HepG2 (cell line): ENCODE measurements around the gene HAGH. TPM values are rescaled to one million over a fixed set of nuclear protein-coding genes. Genes with fewer than 3 reads are reported as not detected.
A peak's percentile ranks its signal among the peaks of the same experiment; 100 is the strongest.

Source experiments
- ATF4 ChIP-seq, 2 experiments: fragments of 450-650 bp in 1 of 2; sonication (generic) in 1 of 2; formaldehyde crosslinking; IDR thresholded peaks; 2 replicates each; pipeline versions ENCODE4 v1.5.0 to v1.8.0; 2020 to 2022; ENCODE audit warnings: mild to moderate bottlenecking in 1 of 2, missing genetic modification reagents in 1 of 2
- ATF6 ChIP-seq: sonication (generic); formaldehyde crosslinking; conservative IDR thresholded peaks from 2 replicates; pipeline ENCODE4 v1.4.0; 2020; ENCODE audit warnings: missing genetic modification reagents
- BRCA1 ChIP-seq: sonication (generic); formaldehyde crosslinking; IDR thresholded peaks from 2 replicates; pipeline ENCODE4 v1.4.0; 2020; ENCODE audit warnings: missing genetic modification reagents
- KAT2B ChIP-seq: fragments of 150-350 bp; IDR thresholded peaks from 2 replicates; pipeline ENCODE4 v1.6.1; 2014; ENCODE audit warnings: low read depth, low read length, borderline replicate concordance
- KLF9 ChIP-seq: IDR thresholded peaks from 2 replicates; pipeline ENCODE4 v1.6.1; 2016; ENCODE audit warnings: low read depth
- MATR3 ChIP-seq: sonication (generic); formaldehyde crosslinking; IDR thresholded peaks from 2 replicates; pipeline ENCODE4 v1.4.0; 2020; ENCODE audit warnings: missing genetic modification reagents
- PRMT3 ChIP-seq: sonication (generic); formaldehyde crosslinking; IDR thresholded peaks from 2 replicates; pipeline ENCODE4 v1.8.1; 2022; ENCODE audit warnings: low read depth, mild to moderate bottlenecking, moderate library complexity, missing genetic modification reagents, borderline replicate concordance
- SCMH1 ChIP-seq: sonication (generic); formaldehyde crosslinking; IDR thresholded peaks from 2 replicates; pipeline ENCODE4 v1.9.0; 2021; ENCODE audit warnings: missing genetic modification reagents, mild to moderate bottlenecking, borderline replicate concordance
- ZMYM4 ChIP-seq: sonication (generic); formaldehyde crosslinking; IDR thresholded peaks from 2 replicates; pipeline ENCODE4 v1.8.1; 2023; ENCODE audit warnings: mild to moderate bottlenecking, missing genetic modification reagents
- ZNF160 ChIP-seq: sonication (generic); formaldehyde crosslinking; IDR thresholded peaks from 2 replicates; pipeline ENCODE4 v1.8.0; 2022; ENCODE audit warnings: mild to moderate bottlenecking, inconsistent platforms, missing genetic modification reagents
- ZNF644 ChIP-seq: IDR thresholded peaks from 2 replicates; pipeline ENCODE4 v1.6.1; 2016; ENCODE audit warnings: low read depth
- ZNF646 ChIP-seq: sonication (generic); formaldehyde crosslinking; IDR thresholded peaks from 2 replicates; pipeline ENCODE4 v1.9.0; 2021; ENCODE audit warnings: mild to moderate bottlenecking, missing genetic modification reagents
- ZNF747 ChIP-seq: sonication (generic); formaldehyde crosslinking; IDR thresholded peaks from 2 replicates; pipeline ENCODE4 v1.8.1; 2023; ENCODE audit warnings: missing genetic modification reagents, mild to moderate bottlenecking, borderline replicate concordance
- ZNF790 ChIP-seq: sonication (generic); formaldehyde crosslinking; IDR thresholded peaks from 2 replicates; pipeline ENCODE4 v1.8.0; 2022; ENCODE audit warnings: missing genetic modification reagents, mild to moderate bottlenecking, borderline replicate concordance
- polyA plus RNA-seq, 8 experiments: library from polyadenylated mRNA; depleted of rRNA in 3 of 8; stranded (reverse) in 7 of 8; unstranded in 1 of 8; fragments of >200 nt; fragmentation: Illumina TruSeq in 4 of 8; extraction: Trizol in 4 of 8; gene quantifications; 2 replicates each; pipeline versions ENCODE4 v1.2.1 to v1.2.3, GENCODE V29; 2011 to 2016; ENCODE audit warnings: low read depth in 4 of 8, missing spikeins in 1 of 8, mixed read lengths in 1 of 8; ENCODE audit not compliant: insufficient read depth in 1 of 8
- total RNA-seq, 5 experiments: library from RNA; depleted of rRNA; stranded (reverse); fragments of >200 nt; fragmentation: Illumina TruSeq; extraction: Trizol; gene quantifications; 2 replicates each; pipeline ENCODE4 v1.2.3, GENCODE V29; 2016; ENCODE audit warnings: low read depth in 1 of 5
- TF ChIP-seq, protein P1 (sequence below): IDR thresholded peaks from 2 replicates; pipeline ENCODE4 v1.6.1; 2018; ENCODE audit warnings: missing genetic modification reagents
- TF ChIP-seq, protein P2 (sequence below): sonication (generic); formaldehyde crosslinking; IDR thresholded peaks from 2 replicates; pipeline ENCODE4 v1.4.0; 2020; ENCODE audit warnings: low read depth, missing genetic modification reagents

Gene HAGH
- total and polyA plus RNA-seq, 2 of the 13 experiments (the other 11 are each of a cell fraction or from before 2014, with no cell fraction given) = 70.4 to 95.4 TPM

- TF ChIP-seq ZNF646 (CRISPR knock-in tag) = no peak
- no peak for TF ChIP-seq SCMH1
- TF ChIP-seq ATF6 = no peak
- TF ChIP-seq, protein P1, sequence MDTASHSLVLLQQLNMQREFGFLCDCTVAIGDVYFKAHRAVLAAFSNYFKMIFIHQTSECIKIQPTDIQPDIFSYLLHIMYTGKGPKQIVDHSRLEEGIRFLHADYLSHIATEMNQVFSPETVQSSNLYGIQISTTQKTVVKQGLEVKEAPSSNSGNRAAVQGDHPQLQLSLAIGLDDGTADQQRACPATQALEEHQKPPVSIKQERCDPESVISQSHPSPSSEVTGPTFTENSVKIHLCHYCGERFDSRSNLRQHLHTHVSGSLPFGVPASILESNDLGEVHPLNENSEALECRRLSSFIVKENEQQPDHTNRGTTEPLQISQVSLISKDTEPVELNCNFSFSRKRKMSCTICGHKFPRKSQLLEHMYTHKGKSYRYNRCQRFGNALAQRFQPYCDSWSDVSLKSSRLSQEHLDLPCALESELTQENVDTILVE = no peak
- no peak for TF ChIP-seq KAT2B
- TF ChIP-seq, protein P2, sequence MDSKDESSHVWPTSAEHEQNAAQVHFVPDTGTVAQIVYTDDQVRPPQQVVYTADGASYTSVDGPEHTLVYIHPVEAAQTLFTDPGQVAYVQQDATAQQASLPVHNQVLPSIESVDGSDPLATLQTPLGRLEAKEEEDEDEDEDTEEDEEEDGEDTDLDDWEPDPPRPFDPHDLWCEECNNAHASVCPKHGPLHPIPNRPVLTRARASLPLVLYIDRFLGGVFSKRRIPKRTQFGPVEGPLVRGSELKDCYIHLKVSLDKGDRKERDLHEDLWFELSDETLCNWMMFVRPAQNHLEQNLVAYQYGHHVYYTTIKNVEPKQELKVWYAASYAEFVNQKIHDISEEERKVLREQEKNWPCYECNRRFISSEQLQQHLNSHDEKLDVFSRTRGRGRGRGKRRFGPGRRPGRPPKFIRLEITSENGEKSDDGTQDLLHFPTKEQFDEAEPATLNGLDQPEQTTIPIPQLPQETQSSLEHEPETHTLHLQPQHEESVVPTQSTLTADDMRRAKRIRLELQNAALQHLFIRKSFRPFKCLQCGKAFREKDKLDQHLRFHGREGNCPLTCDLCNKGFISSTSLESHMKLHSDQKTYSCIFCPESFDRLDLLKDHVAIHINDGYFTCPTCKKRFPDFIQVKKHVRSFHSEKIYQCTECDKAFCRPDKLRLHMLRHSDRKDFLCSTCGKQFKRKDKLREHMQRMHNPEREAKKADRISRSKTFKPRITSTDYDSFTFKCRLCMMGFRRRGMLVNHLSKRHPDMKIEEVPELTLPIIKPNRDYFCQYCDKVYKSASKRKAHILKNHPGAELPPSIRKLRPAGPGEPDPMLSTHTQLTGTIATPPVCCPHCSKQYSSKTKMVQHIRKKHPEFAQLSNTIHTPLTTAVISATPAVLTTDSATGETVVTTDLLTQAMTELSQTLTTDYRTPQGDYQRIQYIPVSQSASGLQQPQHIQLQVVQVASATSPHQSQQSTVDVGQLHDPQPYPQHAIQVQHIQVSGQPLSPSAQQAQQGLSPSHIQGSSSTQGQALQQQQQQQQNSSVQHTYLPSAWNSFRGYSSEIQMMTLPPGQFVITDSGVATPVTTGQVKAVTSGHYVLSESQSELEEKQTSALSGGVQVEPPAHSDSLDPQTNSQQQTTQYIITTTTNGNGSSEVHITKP (CRISPR knock-in tag) = no peak
- no peak for TF ChIP-seq BRCA1 (CRISPR knock-in tag)
- TF ChIP-seq ZNF160 = no peak
- no peak for TF ChIP-seq ZNF790 (CRISPR knock-in tag)
- peak in 1 of 2 experiments; percentile 25; a peak in 1 of 4 replicates for TF ChIP-seq ATF4 (CRISPR knock-in tag; IDR thresholded peaks at IDR 0.05)
- TF ChIP-seq ZNF644 (CRISPR knock-in tag) = no peak
- no peak for TF ChIP-seq MATR3 (CRISPR knock-in tag)
- TF ChIP-seq KLF9 (CRISPR knock-in tag) = no peak
- TF ChIP-seq ZMYM4 (CRISPR knock-in tag) = peak; percentile 56; the same call in 1 of the 2 replicates
- TF ChIP-seq ZNF747 = no peak
- no peak for TF ChIP-seq PRMT3
Observed at GRCh38 chr16:1825381-1825863, 1.2 kb downstream of the HAGH start (continued).
